Pons (tissue), 1 donor: Measurements from ENCODE around the gene ORAI1.
"Not testable (repeated sequence)": the region's sequence is repeated elsewhere in the genome, so short reads cannot be mapped to it uniquely, and the experiment has no call there.

Experiments used
- DNase-seq: peaks from one replicate; pipeline ENCODE4 v3.0.0-alpha.2; 2016; ENCODE audit warnings: low spot score

The ORAI1 gene

GRCh38 chr12:121649322-121649721 lies 23.0 kb downstream of the ORAI1 start:
- no peak for DNase-seq

- DNase-seq = no peak
Observed at GRCh38 chr12:121649819-121650353, 23.6 kb downstream of the ORAI1 start.

GRCh38 chr12:121651320-121651719 lies 25.0 kb downstream of the ORAI1 start:
- DNase-seq = no peak

GRCh38 chr12:121652767-121653497 lies 26.6 kb downstream of the ORAI1 start:
- no peak for DNase-seq

- no peak for DNase-seq
Observed at GRCh38 chr12:121653999-121654398, 27.7 kb downstream of the ORAI1 start.

- no peak for DNase-seq
Observed at GRCh38 chr12:121656122-121656521, 29.8 kb downstream of the ORAI1 start.

- no peak for DNase-seq
Observed at GRCh38 chr12:121657305-121658008, 31.1 kb downstream of the ORAI1 start.

- not testable (repeated sequence) for DNase-seq
Observed at GRCh38 chr12:121661353-121662105, 35.2 kb downstream of the ORAI1 start.

- no peak for DNase-seq
Observed at GRCh38 chr12:121663610-121663929, 37.2 kb downstream of the ORAI1 start.

GRCh38 chr12:121666829-121667228 lies 40.5 kb downstream of the ORAI1 start:
- not testable (repeated sequence) for DNase-seq

GRCh38 chr12:121668750-121669520 lies 42.6 kb downstream of the ORAI1 start:
- no peak for DNase-seq

GRCh38 chr12:121669521-121669900 lies 43.2 kb downstream of the ORAI1 start, which contains the start of gene MORN3:
Gene MORN3, minus strand, starts transcription at chr12:121669654. Its CDS starts 171 bp downstream, at chr12:121669483.
- no peak for DNase-seq

- DNase-seq = no peak
Observed at GRCh38 chr12:121673013-121673511, 46.7 kb downstream of the ORAI1 start.

- no peak for DNase-seq
Observed at GRCh38 chr12:121676190-121676589, 49.9 kb downstream of the ORAI1 start.

- no peak for DNase-seq
Observed at GRCh38 chr12:121678305-121678704, 52.0 kb downstream of the ORAI1 start.

- DNase-seq = no peak
Observed at GRCh38 chr12:121678716-121679300, 52.5 kb downstream of the ORAI1 start.

- DNase-seq = peak; percentile 75
Observed at GRCh38 chr12:121679661-121680197, 53.4 kb downstream of the ORAI1 start.

GRCh38 chr12:121688966-121689365 lies 62.6 kb downstream of the ORAI1 start:
- DNase-seq = no peak

GRCh38 chr12:121689430-121689829 lies 63.1 kb downstream of the ORAI1 start:
- DNase-seq = no peak
